ENCODE results near the gene LCN10. TPM values are rescaled to one million over a fixed set of nuclear protein-coding genes. Genes with fewer than 3 reads are reported as not detected.

The LCN10 gene
- total and polyA plus RNA-seq, 2 of the 13 experiments (the other 11 are each of a cell fraction or from before 2014, with no cell fraction given) = 0.53 to 0.61 TPM

DNA sequence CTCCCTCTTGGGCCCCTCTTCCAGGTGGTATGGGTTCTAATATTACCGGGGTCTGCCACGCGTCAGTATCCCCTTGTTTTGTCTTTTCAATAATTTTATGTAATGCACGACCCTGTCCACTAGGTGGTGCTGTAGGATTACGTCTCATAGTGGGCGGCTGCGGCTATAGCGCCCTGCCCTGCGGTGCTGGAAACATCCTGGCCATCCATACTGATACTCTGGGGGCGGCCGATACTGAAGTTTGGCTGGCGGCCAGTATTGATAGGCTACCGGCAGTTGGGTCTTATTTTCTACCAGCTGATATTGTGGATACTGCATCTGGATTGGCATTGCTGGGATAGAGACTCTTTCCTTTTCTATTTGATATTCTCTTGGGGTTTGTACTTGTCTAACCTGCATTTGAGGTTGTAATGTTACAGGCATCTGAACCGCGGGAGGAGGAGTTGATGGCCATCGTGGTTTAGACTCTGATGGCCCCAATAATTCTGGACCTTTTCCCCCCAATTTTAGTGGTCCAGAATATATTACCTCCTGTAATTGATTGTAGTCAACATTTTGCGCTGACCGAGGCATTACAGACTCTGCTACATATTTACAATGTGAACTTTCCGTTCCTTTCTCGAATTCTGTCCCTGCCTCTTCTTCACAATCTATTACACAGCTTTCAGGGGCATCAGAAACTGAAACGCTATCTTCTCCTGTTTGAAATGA, 45.1 kb upstream of the LCN10 start (continued):
- TF ChIP-seq, protein P1, sequence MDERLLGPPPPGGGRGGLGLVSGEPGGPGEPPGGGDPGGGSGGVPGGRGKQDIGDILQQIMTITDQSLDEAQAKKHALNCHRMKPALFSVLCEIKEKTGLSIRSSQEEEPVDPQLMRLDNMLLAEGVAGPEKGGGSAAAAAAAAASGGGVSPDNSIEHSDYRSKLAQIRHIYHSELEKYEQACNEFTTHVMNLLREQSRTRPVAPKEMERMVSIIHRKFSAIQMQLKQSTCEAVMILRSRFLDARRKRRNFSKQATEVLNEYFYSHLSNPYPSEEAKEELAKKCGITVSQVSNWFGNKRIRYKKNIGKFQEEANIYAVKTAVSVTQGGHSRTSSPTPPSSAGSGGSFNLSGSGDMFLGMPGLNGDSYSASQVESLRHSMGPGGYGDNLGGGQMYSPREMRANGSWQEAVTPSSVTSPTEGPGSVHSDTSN (CRISPR knock-in tag; IDR thresholded peaks at IDR 0.05) = no peak
- TF ChIP-seq RAD51 (IDR thresholded peaks at IDR 0.05; ENCODE audit: borderline replicate concordance) (no peak), TCF12 (IDR thresholded peaks at IDR 0.05) (no peak), TCF12 (CRISPR knock-in tag; IDR thresholded peaks at IDR 0.05) (no peak), SP4 (CRISPR knock-in tag; IDR thresholded peaks at IDR 0.05) (no peak), JUND (CRISPR knock-in tag; IDR thresholded peaks at IDR 0.05) (no peak), ZFP82 (CRISPR knock-in tag; IDR thresholded peaks at IDR 0.05; ENCODE audit: borderline replicate concordance) (no peak), ZBTB21 (CRISPR knock-in tag; IDR thresholded peaks at IDR 0.05) (no peak), ZNF7 (CRISPR knock-in tag; IDR thresholded peaks at IDR 0.05) (no peak), ZC3H4 (CRISPR knock-in tag; IDR thresholded peaks at IDR 0.05; ENCODE audit: borderline replicate concordance) (no peak), ZIK1 (CRISPR knock-in tag; IDR thresholded peaks at IDR 0.05; ENCODE audit: borderline replicate concordance, low read depth) (no peak), ZMYM3 (CRISPR knock-in tag; IDR thresholded peaks at IDR 0.05) (peak; percentile 26; the same call in 1 of the 2 replicates), HMG20A (CRISPR knock-in tag; IDR thresholded peaks at IDR 0.05; ENCODE audit: borderline replicate concordance) (no peak), ZNF746 (CRISPR knock-in tag; IDR thresholded peaks at IDR 0.05) (no peak), ZNF207 (IDR thresholded peaks at IDR 0.05; ENCODE audit: borderline replicate concordance) (no peak), ZNF34 (CRISPR knock-in tag; IDR thresholded peaks at IDR 0.05; ENCODE audit: borderline replicate concordance) (no peak), FOSL2 (CRISPR knock-in tag; IDR thresholded peaks at IDR 0.05) (no peak), ARNT (IDR thresholded peaks at IDR 0.05) (no peak)
- TF ChIP-seq, protein P2, sequence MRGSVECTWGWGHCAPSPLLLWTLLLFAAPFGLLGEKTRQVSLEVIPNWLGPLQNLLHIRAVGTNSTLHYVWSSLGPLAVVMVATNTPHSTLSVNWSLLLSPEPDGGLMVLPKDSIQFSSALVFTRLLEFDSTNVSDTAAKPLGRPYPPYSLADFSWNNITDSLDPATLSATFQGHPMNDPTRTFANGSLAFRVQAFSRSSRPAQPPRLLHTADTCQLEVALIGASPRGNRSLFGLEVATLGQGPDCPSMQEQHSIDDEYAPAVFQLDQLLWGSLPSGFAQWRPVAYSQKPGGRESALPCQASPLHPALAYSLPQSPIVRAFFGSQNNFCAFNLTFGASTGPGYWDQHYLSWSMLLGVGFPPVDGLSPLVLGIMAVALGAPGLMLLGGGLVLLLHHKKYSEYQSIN (CRISPR knock-in tag; IDR thresholded peaks at IDR 0.05; ENCODE audit: borderline replicate concordance) = no peak
- TF ChIP-seq, protein P3, sequence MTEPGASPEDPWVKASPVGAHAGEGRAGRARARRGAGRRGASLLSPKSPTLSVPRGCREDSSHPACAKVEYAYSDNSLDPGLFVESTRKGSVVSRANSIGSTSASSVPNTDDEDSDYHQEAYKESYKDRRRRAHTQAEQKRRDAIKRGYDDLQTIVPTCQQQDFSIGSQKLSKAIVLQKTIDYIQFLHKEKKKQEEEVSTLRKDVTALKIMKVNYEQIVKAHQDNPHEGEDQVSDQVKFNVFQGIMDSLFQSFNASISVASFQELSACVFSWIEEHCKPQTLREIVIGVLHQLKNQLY (CRISPR knock-in tag; IDR thresholded peaks at IDR 0.05) = no peak
- TF ChIP-seq, protein P4, sequence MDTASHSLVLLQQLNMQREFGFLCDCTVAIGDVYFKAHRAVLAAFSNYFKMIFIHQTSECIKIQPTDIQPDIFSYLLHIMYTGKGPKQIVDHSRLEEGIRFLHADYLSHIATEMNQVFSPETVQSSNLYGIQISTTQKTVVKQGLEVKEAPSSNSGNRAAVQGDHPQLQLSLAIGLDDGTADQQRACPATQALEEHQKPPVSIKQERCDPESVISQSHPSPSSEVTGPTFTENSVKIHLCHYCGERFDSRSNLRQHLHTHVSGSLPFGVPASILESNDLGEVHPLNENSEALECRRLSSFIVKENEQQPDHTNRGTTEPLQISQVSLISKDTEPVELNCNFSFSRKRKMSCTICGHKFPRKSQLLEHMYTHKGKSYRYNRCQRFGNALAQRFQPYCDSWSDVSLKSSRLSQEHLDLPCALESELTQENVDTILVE (CRISPR knock-in tag; IDR thresholded peaks at IDR 0.05) = no peak
- TF ChIP-seq, protein P5, sequence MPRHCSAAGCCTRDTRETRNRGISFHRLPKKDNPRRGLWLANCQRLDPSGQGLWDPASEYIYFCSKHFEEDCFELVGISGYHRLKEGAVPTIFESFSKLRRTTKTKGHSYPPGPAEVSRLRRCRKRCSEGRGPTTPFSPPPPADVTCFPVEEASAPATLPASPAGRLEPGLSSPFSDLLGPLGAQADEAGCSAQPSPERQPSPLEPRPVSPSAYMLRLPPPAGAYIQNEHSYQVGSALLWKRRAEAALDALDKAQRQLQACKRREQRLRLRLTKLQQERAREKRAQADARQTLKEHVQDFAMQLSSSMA (CRISPR knock-in tag; IDR thresholded peaks at IDR 0.05) = no peak
- TF ChIP-seq, protein P6, sequence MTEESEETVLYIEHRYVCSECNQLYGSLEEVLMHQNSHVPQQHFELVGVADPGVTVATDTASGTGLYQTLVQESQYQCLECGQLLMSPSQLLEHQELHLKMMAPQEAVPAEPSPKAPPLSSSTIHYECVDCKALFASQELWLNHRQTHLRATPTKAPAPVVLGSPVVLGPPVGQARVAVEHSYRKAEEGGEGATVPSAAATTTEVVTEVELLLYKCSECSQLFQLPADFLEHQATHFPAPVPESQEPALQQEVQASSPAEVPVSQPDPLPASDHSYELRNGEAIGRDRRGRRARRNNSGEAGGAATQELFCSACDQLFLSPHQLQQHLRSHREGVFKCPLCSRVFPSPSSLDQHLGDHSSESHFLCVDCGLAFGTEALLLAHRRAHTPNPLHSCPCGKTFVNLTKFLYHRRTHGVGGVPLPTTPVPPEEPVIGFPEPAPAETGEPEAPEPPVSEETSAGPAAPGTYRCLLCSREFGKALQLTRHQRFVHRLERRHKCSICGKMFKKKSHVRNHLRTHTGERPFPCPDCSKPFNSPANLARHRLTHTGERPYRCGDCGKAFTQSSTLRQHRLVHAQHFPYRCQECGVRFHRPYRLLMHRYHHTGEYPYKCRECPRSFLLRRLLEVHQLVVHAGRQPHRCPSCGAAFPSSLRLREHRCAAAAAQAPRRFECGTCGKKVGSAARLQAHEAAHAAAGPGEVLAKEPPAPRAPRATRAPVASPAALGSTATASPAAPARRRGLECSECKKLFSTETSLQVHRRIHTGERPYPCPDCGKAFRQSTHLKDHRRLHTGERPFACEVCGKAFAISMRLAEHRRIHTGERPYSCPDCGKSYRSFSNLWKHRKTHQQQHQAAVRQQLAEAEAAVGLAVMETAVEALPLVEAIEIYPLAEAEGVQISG (CRISPR knock-in tag; IDR thresholded peaks at IDR 0.05) = peak; percentile 43; the same call in 1 of the 2 replicates
